Renal pelvis (tissue), 4 donors: ENCODE results near the gene REPIN1. TPM values are rescaled to one million over a fixed set of nuclear protein-coding genes. Genes with fewer than 3 reads are reported as not detected.

ENCODE experiments used
- DNase-seq: peaks from one replicate; pipeline ENCODE4 v3.0.0-alpha.2; 2013
- polyA plus RNA-seq, 3 donors: library from polyadenylated mRNA; unstranded; fragments of 120-200 nt; gene quantifications; one replicate each; pipeline ENCODE4 v1.2.1, GENCODE V29; 2013; ENCODE audit not compliant: insufficient read length in 3 of 3

REPIN1 gene
- polyA plus RNA-seq, 3 donors = 97.8 to 123 (median 119) TPM

- no peak for DNase-seq
These were observed 45.0 kb downstream of the REPIN1 start for GRCh38 chr7:150413640-150414081.

GRCh38 chr7:150415161-150416153 lies 46.8 kb downstream of the REPIN1 start:
- no peak for DNase-seq

- DNase-seq = no peak
These were observed 48.6 kb downstream of the REPIN1 start for GRCh38 chr7:150417239-150417638.

GRCh38 chr7:150417863-150418262 lies 49.2 kb downstream of the REPIN1 start:
- DNase-seq = no peak

GRCh38 chr7:150420242-150420641 lies 51.6 kb downstream of the REPIN1 start:
- no peak for DNase-seq

- peak; percentile 86 for DNase-seq
These were observed 52.5 kb downstream of the REPIN1 start for GRCh38 chr7:150420987-150421674.

- no peak for DNase-seq
These were observed 53.2 kb downstream of the REPIN1 start for GRCh38 chr7:150421831-150422230.

Other genes with a start within 250 kb of the REPIN1 start
- gene LRRC61, start 45.5 kb upstream of the REPIN1 start, polyA plus RNA-seq = 10 to 100 TPM; 25.1 to 33.1 (median 30.3) TPM
- gene ACTR3C, start 45.3 kb upstream of the REPIN1 start, polyA plus RNA-seq = 10 to 100 TPM in 1 of 3 donors, 1 to 10 TPM in 2; 8.7 to 10.7 (median 9.1) TPM
- 10 to 100 TPM; 40.9 to 55.6 (median 54.0) TPM for gene RARRES2, start 27.2 kb upstream of the REPIN1 start, polyA plus RNA-seq
- gene ZNF775, start 10.5 kb downstream of the REPIN1 start, polyA plus RNA-seq = 1 to 10 TPM; 8.4 to 9.7 (median 8.6) TPM
- 1 to 10 TPM; 8.6 to 8.9 (median 8.8) TPM for gene GIMAP8, start 81.8 kb downstream of the REPIN1 start, polyA plus RNA-seq
- 10 to 100 TPM; 12.7 to 16.7 (median 13.0) TPM for gene GIMAP7, start 146.1 kb downstream of the REPIN1 start, polyA plus RNA-seq
- gene GIMAP4, start 198.6 kb downstream of the REPIN1 start, polyA plus RNA-seq = 10 to 100 TPM; 20.4 to 24.8 (median 22.3) TPM